ENCODE data around the gene PCDH9.

The PCDH9 gene

DNA sequence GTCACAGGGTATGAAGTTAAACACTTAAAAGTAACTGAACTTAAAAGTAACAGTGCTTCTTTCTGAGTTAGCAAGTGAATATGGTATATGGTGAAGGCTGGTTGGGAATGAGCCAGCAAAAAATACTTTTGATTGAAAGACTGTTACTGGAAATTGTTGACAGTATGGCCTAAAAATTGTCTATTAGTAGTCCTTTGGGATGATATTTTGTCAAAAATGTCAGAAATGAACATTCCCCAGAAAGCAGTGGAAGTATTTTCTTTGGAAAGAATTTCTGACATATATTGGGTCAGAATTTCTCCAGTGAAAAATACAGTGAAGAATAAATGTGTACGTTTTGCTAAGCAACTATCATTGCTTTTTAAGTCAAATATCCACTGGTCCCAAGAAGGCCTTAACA is 860.5 kb downstream of the PCDH9 start:
- Histone ChIP-seq H3K4me3 (ENCODE audit: low read length) (no peak overlapping the region), H3K9ac (ENCODE audit: low read length) (no peak overlapping the region), H3K36me3 (ENCODE audit: control insufficient read depth, insufficient read depth, low read length) (no peaks in the 10 kb centered on the region), H3K27me3 (ENCODE audit: control insufficient read depth, insufficient read depth, low read length) (no peaks in the 10 kb centered on the region), H3K27ac (ENCODE audit: low read depth, low read length) (no peak overlapping the region), H3K4me1 (ENCODE audit: control insufficient read depth, insufficient read depth, low read length) (no peaks in the 10 kb centered on the region)

DNA sequence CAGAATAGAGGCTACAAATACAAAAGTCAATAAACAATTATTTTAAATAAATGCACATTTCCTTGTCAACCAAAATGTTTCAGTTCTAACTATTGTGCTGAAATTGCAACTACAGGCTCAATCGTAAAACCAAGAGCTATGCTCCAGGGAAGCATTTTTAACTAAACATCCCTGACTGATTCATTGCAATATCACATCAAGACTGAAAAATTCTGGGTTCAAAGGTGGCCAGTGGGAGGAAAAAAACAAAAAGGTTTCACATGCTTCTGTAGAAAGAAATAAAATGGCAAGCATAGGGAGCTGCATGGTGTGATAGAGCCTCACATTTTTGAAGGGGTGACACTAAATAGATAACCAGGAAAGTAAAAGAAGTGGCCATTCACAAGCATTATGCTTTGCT is 862.8 kb downstream of the PCDH9 start:
- no peak overlapping the region for H3K27ac ChIP-seq (ENCODE audit: low read depth, low read length)
- no peak overlapping the region for H3K9ac ChIP-seq (ENCODE audit: low read length)
- no peaks in the 10 kb centered on the region for H3K36me3 ChIP-seq (ENCODE audit: control insufficient read depth, insufficient read depth, low read length)
- no peak overlapping the region for H3K4me3 ChIP-seq (ENCODE audit: low read length)
- H3K4me1 ChIP-seq (ENCODE audit: control insufficient read depth, insufficient read depth, low read length), result no peaks in the 10 kb centered on the region
- H3K27me3 ChIP-seq (ENCODE audit: control insufficient read depth, insufficient read depth, low read length), result no peaks in the 10 kb centered on the region

DNA sequence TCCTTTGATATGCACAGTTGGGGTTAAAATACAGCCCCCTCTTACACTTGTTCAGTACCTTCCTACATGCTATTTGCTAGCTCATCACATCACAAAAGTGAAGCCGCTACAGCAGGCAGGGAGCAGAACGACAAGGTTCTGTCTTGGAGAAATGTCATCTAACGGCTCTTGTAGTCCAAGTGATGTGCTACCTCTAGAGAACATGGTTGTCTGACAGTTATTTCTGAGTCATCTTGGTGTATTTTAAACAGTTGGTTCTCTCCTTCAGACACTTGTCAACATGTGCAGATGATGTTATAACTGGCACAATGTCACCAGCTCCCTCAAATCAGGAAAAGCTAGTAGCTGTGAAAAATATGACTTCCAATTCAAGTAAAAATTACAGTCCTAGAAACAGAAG is 865.0 kb downstream of the PCDH9 start:
- no peaks in the 10 kb centered on the region for H3K36me3 ChIP-seq (ENCODE audit: control insufficient read depth, insufficient read depth, low read length)
- H3K4me3 ChIP-seq (ENCODE audit: low read length), result no peak overlapping the region
- no peak overlapping the region for H3K9ac ChIP-seq (ENCODE audit: low read length)
- no peak overlapping the region for H3K27ac ChIP-seq (ENCODE audit: low read depth, low read length)
- no peaks in the 10 kb centered on the region for H3K27me3 ChIP-seq (ENCODE audit: control insufficient read depth, insufficient read depth, low read length)
- H3K4me1 ChIP-seq (ENCODE audit: control insufficient read depth, insufficient read depth, low read length), result no peaks in the 10 kb centered on the region

DNA sequence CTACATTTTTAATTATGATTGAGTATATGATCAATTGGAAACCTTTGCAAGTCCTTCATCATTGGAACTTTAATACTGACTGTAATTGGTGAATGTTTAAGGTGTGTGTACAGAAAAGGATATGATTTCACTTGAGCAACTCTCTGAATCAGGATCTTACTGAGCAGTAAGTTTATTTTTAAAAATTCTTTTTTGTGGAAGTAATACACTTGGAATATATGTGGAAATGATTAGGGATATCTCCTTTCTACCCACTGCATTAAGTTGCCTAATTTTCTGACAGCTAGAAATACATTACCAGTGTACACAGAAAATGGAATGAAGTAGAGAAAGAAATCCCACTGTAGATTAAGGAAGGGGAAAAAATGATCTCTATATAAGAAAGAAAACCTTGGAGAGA is 865.8 kb downstream of the PCDH9 start:
- Histone ChIP-seq H3K27me3 (ENCODE audit: control insufficient read depth, insufficient read depth, low read length) (no peaks in the 10 kb centered on the region), H3K4me3 (ENCODE audit: low read length) (no peak overlapping the region), H3K9ac (ENCODE audit: low read length) (no peak overlapping the region), H3K36me3 (ENCODE audit: control insufficient read depth, insufficient read depth, low read length) (no peaks in the 10 kb centered on the region), H3K27ac (ENCODE audit: low read depth, low read length) (no peak overlapping the region), H3K4me1 (ENCODE audit: control insufficient read depth, insufficient read depth, low read length) (no peaks in the 10 kb centered on the region)

DNA sequence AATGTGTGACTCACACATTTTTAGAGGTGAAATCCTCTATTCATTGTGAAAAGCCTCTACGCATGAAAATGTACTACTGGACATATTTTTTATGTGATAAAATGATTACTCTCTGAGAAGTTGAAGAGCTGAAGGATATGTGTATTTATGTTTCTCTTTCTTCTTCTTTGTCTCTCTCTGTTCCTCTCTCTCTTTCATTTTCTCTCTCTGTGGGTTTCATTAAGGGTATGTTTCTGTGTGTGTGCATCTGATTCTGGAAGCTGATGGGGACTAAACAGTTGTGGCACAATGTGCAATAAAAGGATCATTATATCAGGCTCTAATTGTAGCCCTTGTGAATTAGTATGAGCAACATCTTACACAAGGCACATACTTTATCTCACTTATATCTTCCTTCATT is 867.7 kb downstream of the PCDH9 start:
- no peaks in the 10 kb centered on the region for H3K27me3 ChIP-seq (ENCODE audit: control insufficient read depth, insufficient read depth, low read length)
- H3K36me3 ChIP-seq (ENCODE audit: control insufficient read depth, insufficient read depth, low read length), result no peaks in the 10 kb centered on the region
- H3K9ac ChIP-seq (ENCODE audit: low read length), result no peak overlapping the region
- no peak overlapping the region for H3K4me3 ChIP-seq (ENCODE audit: low read length)
- H3K27ac ChIP-seq (ENCODE audit: low read depth, low read length), result no peak overlapping the region
- H3K4me1 ChIP-seq (ENCODE audit: control insufficient read depth, insufficient read depth, low read length), result no peaks in the 10 kb centered on the region

GRCh38 chr13:66359910-66360552 is 870.1 kb downstream of the PCDH9 start:
- no peak overlapping the region for H3K9ac ChIP-seq (ENCODE audit: low read length)
- H3K36me3 ChIP-seq (ENCODE audit: control insufficient read depth, insufficient read depth, low read length), result no peaks in the 10 kb centered on the region
- H3K27ac ChIP-seq (ENCODE audit: low read depth, low read length), result no peak overlapping the region
- H3K4me1 ChIP-seq (ENCODE audit: control insufficient read depth, insufficient read depth, low read length), result no peaks in the 10 kb centered on the region
- no peaks in the 10 kb centered on the region for H3K27me3 ChIP-seq (ENCODE audit: control insufficient read depth, insufficient read depth, low read length)
- H3K4me3 ChIP-seq (ENCODE audit: low read length), result no peak overlapping the region

DNA sequence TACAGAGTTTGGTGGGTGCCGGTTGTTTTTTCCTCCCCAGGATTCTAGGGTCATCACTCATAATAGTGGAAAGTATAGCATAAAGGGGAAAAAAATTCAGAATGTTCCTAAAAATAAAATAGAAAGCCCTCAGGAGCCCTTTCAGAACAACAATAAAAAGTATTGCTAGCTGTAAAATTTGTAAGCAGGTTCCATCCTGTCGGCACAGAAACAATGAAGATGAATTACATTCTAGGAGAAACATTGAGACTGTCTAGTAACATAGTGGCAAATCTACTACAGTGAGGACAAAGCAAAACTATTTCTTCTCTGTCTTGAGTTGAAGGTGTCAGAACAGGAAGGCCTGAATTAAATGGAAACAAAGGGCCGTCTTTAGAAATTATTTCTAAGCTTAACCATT is 870.7 kb downstream of the PCDH9 start:
- no peak overlapping the region for H3K27ac ChIP-seq (ENCODE audit: low read depth, low read length)
- H3K9ac ChIP-seq (ENCODE audit: low read length), result no peak overlapping the region
- no peaks in the 10 kb centered on the region for H3K36me3 ChIP-seq (ENCODE audit: control insufficient read depth, insufficient read depth, low read length)
- H3K4me1 ChIP-seq (ENCODE audit: control insufficient read depth, insufficient read depth, low read length), result no peaks in the 10 kb centered on the region
- no peak overlapping the region for H3K4me3 ChIP-seq (ENCODE audit: low read length)
- no peaks in the 10 kb centered on the region for H3K27me3 ChIP-seq (ENCODE audit: control insufficient read depth, insufficient read depth, low read length)

DNA sequence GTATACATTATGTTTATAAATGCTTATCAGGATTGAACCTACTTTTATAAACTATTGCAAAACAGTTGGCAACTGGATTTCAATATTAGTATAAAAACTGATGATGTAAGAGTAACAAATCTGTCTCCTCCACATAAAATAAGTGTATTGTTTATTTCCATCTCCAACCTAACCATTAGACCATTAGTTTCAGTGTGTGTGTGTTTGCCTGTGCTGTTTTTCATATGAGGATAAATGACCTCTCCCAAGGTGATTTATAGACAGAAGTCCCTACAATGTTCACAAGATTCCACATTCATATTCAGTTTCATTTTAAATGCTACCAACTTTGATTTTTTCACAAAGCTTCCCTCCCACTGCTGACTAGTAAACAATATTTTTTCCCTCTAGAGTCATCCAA is 871.6 kb downstream of the PCDH9 start:
- Histone ChIP-seq H3K9ac (ENCODE audit: low read length) (no peak overlapping the region), H3K4me1 (ENCODE audit: control insufficient read depth, insufficient read depth, low read length) (no peaks in the 10 kb centered on the region), H3K27ac (ENCODE audit: low read depth, low read length) (no peak overlapping the region), H3K4me3 (ENCODE audit: low read length) (no peak overlapping the region), H3K36me3 (ENCODE audit: control insufficient read depth, insufficient read depth, low read length) (no peaks in the 10 kb centered on the region), H3K27me3 (ENCODE audit: control insufficient read depth, insufficient read depth, low read length) (no peaks in the 10 kb centered on the region)

- Histone ChIP-seq H3K4me3 (ENCODE audit: low read length) (no peak overlapping the region), H3K36me3 (ENCODE audit: control insufficient read depth, insufficient read depth, low read length) (no peaks in the 10 kb centered on the region), H3K4me1 (ENCODE audit: control insufficient read depth, insufficient read depth, low read length) (no peaks in the 10 kb centered on the region), H3K27ac (ENCODE audit: low read depth, low read length) (no peak overlapping the region), H3K9ac (ENCODE audit: low read length) (no peak overlapping the region), H3K27me3 (ENCODE audit: control insufficient read depth, insufficient read depth, low read length) (no peaks in the 10 kb centered on the region)
These were observed 872.7 kb downstream of the PCDH9 start for GRCh38 chr13:66357463-66357862.

GRCh38 chr13:66354879-66355751 is 875.0 kb downstream of the PCDH9 start:
- Histone ChIP-seq H3K36me3 (ENCODE audit: control insufficient read depth, insufficient read depth, low read length) (no peaks in the 10 kb centered on the region), H3K4me1 (ENCODE audit: control insufficient read depth, insufficient read depth, low read length) (no peaks in the 10 kb centered on the region), H3K4me3 (ENCODE audit: low read length) (no peak overlapping the region), H3K9ac (ENCODE audit: low read length) (no peak overlapping the region), H3K27ac (ENCODE audit: low read depth, low read length) (no peak overlapping the region), H3K27me3 (ENCODE audit: control insufficient read depth, insufficient read depth, low read length) (no peaks in the 10 kb centered on the region)

DNA sequence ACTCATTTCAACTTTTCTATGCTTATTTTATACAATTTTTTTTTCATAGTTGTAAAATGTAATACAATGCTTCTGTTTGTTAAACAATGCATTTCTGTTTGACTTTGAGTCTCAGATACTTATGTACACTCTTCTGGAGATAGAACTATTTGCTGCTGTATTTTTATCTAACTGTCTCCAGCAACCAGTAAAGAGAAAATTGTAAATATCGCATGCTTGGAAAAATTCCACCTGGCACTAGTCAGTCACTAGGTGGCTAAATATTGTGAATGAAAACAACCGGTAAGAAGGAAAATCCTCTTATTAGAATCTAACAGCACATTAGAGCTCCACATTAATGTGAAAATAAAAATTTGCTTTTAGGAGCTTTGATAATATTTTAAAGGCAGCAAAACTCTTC is 876.5 kb downstream of the PCDH9 start:
- H3K9ac ChIP-seq (ENCODE audit: low read length), result no peak overlapping the region
- H3K27ac ChIP-seq (ENCODE audit: low read depth, low read length), result no peak overlapping the region
- no peaks in the 10 kb centered on the region for H3K27me3 ChIP-seq (ENCODE audit: control insufficient read depth, insufficient read depth, low read length)
- no peaks in the 10 kb centered on the region for H3K4me1 ChIP-seq (ENCODE audit: control insufficient read depth, insufficient read depth, low read length)
- no peak overlapping the region for H3K4me3 ChIP-seq (ENCODE audit: low read length)
- no peaks in the 10 kb centered on the region for H3K36me3 ChIP-seq (ENCODE audit: control insufficient read depth, insufficient read depth, low read length)

DNA sequence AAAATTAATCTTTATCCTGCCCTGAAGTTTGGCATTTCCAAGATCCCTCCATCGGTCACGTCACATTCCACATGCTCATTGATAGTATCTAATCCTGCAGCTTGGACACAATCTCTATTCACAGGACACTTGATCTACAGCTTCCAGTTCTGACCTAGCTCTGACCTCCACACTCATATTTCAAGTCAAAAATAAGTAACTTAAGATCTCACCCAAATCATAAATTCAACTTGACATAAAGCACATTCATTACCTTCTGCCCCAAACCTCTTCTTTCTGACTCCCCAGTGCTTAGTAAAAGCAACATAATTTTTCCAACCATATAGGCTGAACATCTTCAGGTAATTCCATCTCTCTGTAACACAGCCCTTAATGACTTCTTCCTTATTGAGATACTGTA is 880.2 kb downstream of the PCDH9 start:
- no peak overlapping the region for H3K27ac ChIP-seq (ENCODE audit: low read depth, low read length)
- no peaks in the 10 kb centered on the region for H3K36me3 ChIP-seq (ENCODE audit: control insufficient read depth, insufficient read depth, low read length)
- H3K27me3 ChIP-seq (ENCODE audit: control insufficient read depth, insufficient read depth, low read length), result no peaks in the 10 kb centered on the region
- no peak overlapping the region for H3K4me3 ChIP-seq (ENCODE audit: low read length)
- H3K9ac ChIP-seq (ENCODE audit: low read length), result no peak overlapping the region
- no peaks in the 10 kb centered on the region for H3K4me1 ChIP-seq (ENCODE audit: control insufficient read depth, insufficient read depth, low read length)
